Neural cell (in vitro differentiated cells): Measurements from ENCODE around the gene KRT73. TPM values are rescaled to one million over a fixed set of nuclear protein-coding genes. Genes with fewer than 3 reads are reported as not detected.

Experiments used
- H2AFZ ChIP-seq: fragments of 200-600, 300-800 bp; sonication (generic), shearing (Covaris generic); 2 replicates; pipeline ENCODE4 v1.6.0; 2014; ENCODE audit warnings: low read depth, mild to moderate bottlenecking, antibody characterized with exemption, low read length, moderate library complexity
- H3F3A ChIP-seq: fragments of 200-600 bp; shearing (Covaris generic); 2 replicates; pipeline ENCODE4 v1.6.1; 2016; ENCODE audit warnings: mild to moderate bottlenecking, moderate library complexity, mixed read lengths, antibody characterized with exemption, low read length; ENCODE audit not compliant: insufficient read depth, poor library complexity, severe bottlenecking
- H3K27ac ChIP-seq: fragments of 200-600, 300-800 bp; sonication (generic), shearing (Covaris generic); 2 replicates; pipeline ENCODE4 v1.5.1; 2014; ENCODE audit warnings: mild to moderate bottlenecking, low read length, moderate library complexity
- H3K27me3 ChIP-seq: fragments of 300-800, 200-600 bp; sonication (generic), shearing (Covaris generic); 2 replicates; pipeline ENCODE4 v1.6.0; 2014; ENCODE audit warnings: mild to moderate bottlenecking, low read depth, low read length, moderate library complexity; ENCODE audit not compliant: insufficient read depth
- H3K36me3 ChIP-seq: fragments of 300-800, 200-600 bp; sonication (generic), shearing (Covaris generic); 2 replicates; pipeline ENCODE4 v1.5.1; 2014; ENCODE audit warnings: mild to moderate bottlenecking, antibody characterized with exemption, low read length, moderate library complexity; ENCODE audit not compliant: insufficient read depth
- H3K4me2 ChIP-seq: fragments of 300-800, 200-600 bp; sonication (generic), shearing (Covaris generic); 2 replicates; pipeline ENCODE4 v1.6.0; 2014; ENCODE audit warnings: mild to moderate bottlenecking, low read length
- H3K4me3 ChIP-seq: fragments of 300-800, 200-600 bp; sonication (generic), shearing (Covaris generic); 2 replicates; pipeline ENCODE4 v1.5.1; 2014; ENCODE audit warnings: mild to moderate bottlenecking, low read length, moderate library complexity
- H3K79me2 ChIP-seq: fragments of 200-600 bp; shearing (Covaris generic); replicated peaks from 2 replicates; pipeline ENCODE4 v1.6.0; 2014; ENCODE audit warnings: mild to moderate bottlenecking, low read length, moderate library complexity; ENCODE audit not compliant: insufficient read depth
- H3K9ac ChIP-seq: fragments of 300-800, 200-600 bp; sonication (generic), shearing (Covaris generic); 2 replicates; pipeline ENCODE4 v1.6.1; 2016; ENCODE audit warnings: mild to moderate bottlenecking, low read length, mixed read lengths
- H3K9me2 ChIP-seq: fragments of 200-600 bp; shearing (Covaris generic); 2 replicates; pipeline ENCODE4 v1.6.1; 2016; ENCODE audit warnings: mild to moderate bottlenecking, low read length, mixed read lengths; ENCODE audit not compliant: insufficient read depth
- H3K9me3 ChIP-seq: fragments of 200-600, 300-800 bp; sonication (generic), shearing (Covaris generic); 2 replicates; pipeline ENCODE4 v1.6.1; 2016; ENCODE audit warnings: mild to moderate bottlenecking, mixed run types, low read length, moderate library complexity, mixed read lengths
- H4K20me1 ChIP-seq: fragments of 200-600 bp; shearing (Covaris generic); 2 replicates; pipeline ENCODE4 v1.6.1; 2016; ENCODE audit warnings: mild to moderate bottlenecking, mixed run types; ENCODE audit not compliant: insufficient read depth
- EP300 ChIP-seq: fragments of 450-650 bp; conservative IDR thresholded peaks from 2 replicates; pipeline ENCODE4 v1.6.1; 2014; ENCODE audit warnings: antibody characterized with exemption, mild to moderate bottlenecking, moderate library complexity; ENCODE audit not compliant: poor library complexity, severe bottlenecking
- EZH2 ChIP-seq: fragments of 200-600, 300-800 bp; shearing (Covaris generic), sonication (generic); IDR thresholded peaks from 2 replicates; pipeline ENCODE4 v1.6.1; 2014; ENCODE audit warnings: antibody characterized with exemption, low read length, borderline replicate concordance, mild to moderate bottlenecking; ENCODE audit not compliant: insufficient read depth, poor library complexity, severe bottlenecking
- MXI1 ChIP-seq: fragments of 450-650 bp; conservative IDR thresholded peaks from 2 replicates; pipeline ENCODE4 v1.6.1; 2014; ENCODE audit warnings: antibody characterized with exemption, mild to moderate bottlenecking; ENCODE audit not compliant: poor library complexity, severe bottlenecking
- POLR2AphosphoS5 ChIP-seq: IDR thresholded peaks from 2 replicates; pipeline ENCODE4 v1.6.1; 2012
- RAD21 ChIP-seq: fragments of 450-650 bp; conservative IDR thresholded peaks from 2 replicates; pipeline ENCODE4 v1.6.1; 2014; ENCODE audit warnings: antibody characterized with exemption, mild to moderate bottlenecking, moderate library complexity
- REST ChIP-seq: IDR thresholded peaks from 2 replicates; pipeline ENCODE4 v1.6.1; 2012; ENCODE audit warnings: borderline replicate concordance
- SMC3 ChIP-seq: fragments of 450-650 bp; conservative IDR thresholded peaks from 2 replicates; pipeline ENCODE4 v1.6.1; 2014; ENCODE audit warnings: antibody characterized with exemption, mild to moderate bottlenecking, moderate library complexity; ENCODE audit not compliant: poor library complexity
- TAF1 ChIP-seq: IDR thresholded peaks from 2 replicates; pipeline ENCODE4 v1.6.1; 2012; ENCODE audit warnings: low read depth
- polyA plus RNA-seq: library from polyadenylated mRNA; depleted of rRNA; stranded (reverse); fragments of >200 nt; gene quantifications from 2 replicates; pipeline ENCODE4 v1.2.3, GENCODE V29; 2014
- TF ChIP-seq, protein P1 (sequence below): fragments of 450-650 bp; IDR thresholded peaks from 2 replicates; pipeline ENCODE4 v1.5.1; 2014; ENCODE audit warnings: antibody characterized with exemption, mild to moderate bottlenecking, moderate library complexity; ENCODE audit not compliant: poor library complexity, severe bottlenecking

KRT73 gene
- polyA plus RNA-seq, 1 donor from 2014 or later = not detected

- TF ChIP-seq POLR2AphosphoS5 (no peak), SMC3 (no peak), RAD21 (no peak), EP300 (no peak), REST (no peak)
- TF ChIP-seq, protein P1, sequence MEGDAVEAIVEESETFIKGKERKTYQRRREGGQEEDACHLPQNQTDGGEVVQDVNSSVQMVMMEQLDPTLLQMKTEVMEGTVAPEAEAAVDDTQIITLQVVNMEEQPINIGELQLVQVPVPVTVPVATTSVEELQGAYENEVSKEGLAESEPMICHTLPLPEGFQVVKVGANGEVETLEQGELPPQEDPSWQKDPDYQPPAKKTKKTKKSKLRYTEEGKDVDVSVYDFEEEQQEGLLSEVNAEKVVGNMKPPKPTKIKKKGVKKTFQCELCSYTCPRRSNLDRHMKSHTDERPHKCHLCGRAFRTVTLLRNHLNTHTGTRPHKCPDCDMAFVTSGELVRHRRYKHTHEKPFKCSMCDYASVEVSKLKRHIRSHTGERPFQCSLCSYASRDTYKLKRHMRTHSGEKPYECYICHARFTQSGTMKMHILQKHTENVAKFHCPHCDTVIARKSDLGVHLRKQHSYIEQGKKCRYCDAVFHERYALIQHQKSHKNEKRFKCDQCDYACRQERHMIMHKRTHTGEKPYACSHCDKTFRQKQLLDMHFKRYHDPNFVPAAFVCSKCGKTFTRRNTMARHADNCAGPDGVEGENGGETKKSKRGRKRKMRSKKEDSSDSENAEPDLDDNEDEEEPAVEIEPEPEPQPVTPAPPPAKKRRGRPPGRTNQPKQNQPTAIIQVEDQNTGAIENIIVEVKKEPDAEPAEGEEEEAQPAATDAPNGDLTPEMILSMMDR = no peak
- H3K27me3 ChIP-seq = no peaks in the 10 kb centered on the region
- H3K9me2 ChIP-seq = no peaks in the 10 kb centered on the region
- H3K79me2 ChIP-seq = no peaks in the 10 kb centered on the region
- no peak overlapping the region for H3K4me2 ChIP-seq
- no peaks in the 10 kb centered on the region for H3K36me3 ChIP-seq
- no peaks in the 10 kb centered on the region for H3K9me3 ChIP-seq
- H3K4me3 ChIP-seq = no peak overlapping the region
- H3F3A ChIP-seq = no peaks in the 10 kb centered on the region
- no peaks in the 10 kb centered on the region for H4K20me1 ChIP-seq
- H2AFZ ChIP-seq = no peak overlapping the region
- H3K9ac ChIP-seq = no peak overlapping the region
- H3K27ac ChIP-seq = no peak overlapping the region
Measured at GRCh38 chr12:52630599-52631200, 12.3 kb upstream of the KRT73 start.

- no peaks in the 10 kb centered on the region for H4K20me1 ChIP-seq
- no peaks in the 10 kb centered on the region for H3K9me3 ChIP-seq
- no peak overlapping the region for H2AFZ ChIP-seq
- H3F3A ChIP-seq = no peaks in the 10 kb centered on the region
- H3K36me3 ChIP-seq = no peaks in the 10 kb centered on the region
- no peak overlapping the region for H3K4me2 ChIP-seq
- no peak overlapping the region for H3K9ac ChIP-seq
- H3K4me3 ChIP-seq = no peak overlapping the region
- H3K9me2 ChIP-seq = no peaks in the 10 kb centered on the region
- H3K27me3 ChIP-seq = no peaks in the 10 kb centered on the region
- H3K79me2 ChIP-seq = no peaks in the 10 kb centered on the region
- no peak overlapping the region for H3K27ac ChIP-seq
- TF ChIP-seq TAF1 (no peak), EZH2 (no peak), MXI1 (no peak)
Measured at GRCh38 chr12:52630008-52630500, 11.7 kb upstream of the KRT73 start.
